Bronchial epithelial cell (primary cell): ENCODE measurements around the gene ACSL6. TPM values are rescaled to one million over a fixed set of nuclear protein-coding genes. Genes with fewer than 3 reads are reported as not detected.

Experiments used
- DNase-seq: peaks from one replicate; pipeline ENCODE4 v3.0.0-alpha.2; 2010; ENCODE audit warnings: low read depth
- FAIRE-seq: peaks from 2 replicates; lab custom pipeline; 2011; peaks lifted over from hg19 to GRCh38; lab: Jason Lieb, UNC
- H3K27me3 ChIP-seq: 2 replicates; pipeline ENCODE4 v1.5.1; 2011; ENCODE audit warnings: low read length; ENCODE audit not compliant: control insufficient read depth, insufficient read depth
- H3K36me3 ChIP-seq: 2 replicates; pipeline ENCODE4 v1.5.1; 2011; ENCODE audit warnings: low read length; ENCODE audit not compliant: control insufficient read depth, insufficient read depth
- H3K4me3 ChIP-seq: 2 replicates; pipeline ENCODE4 v1.5.1; 2011; ENCODE audit warnings: mild to moderate bottlenecking, low read depth, low read length, control low read depth
- total RNA-seq: library from RNA; depleted of rRNA; stranded (reverse); fragments of >200 nt; gene quantifications from 2 replicates; pipeline ENCODE4 v1.2.1, GENCODE V29; 2014
- TF ChIP-seq, protein P1 (sequence below): IDR thresholded peaks from 2 replicates; pipeline ENCODE4 v1.5.1; 2011; ENCODE audit warnings: mild to moderate bottlenecking, moderate library complexity, low read length, control low read depth, inconsistent platforms; ENCODE audit not compliant: insufficient read depth, severe bottlenecking

ACSL6 gene
- total RNA-seq, 1 donor from 2014 or later, result 0.26 TPM

DNA sequence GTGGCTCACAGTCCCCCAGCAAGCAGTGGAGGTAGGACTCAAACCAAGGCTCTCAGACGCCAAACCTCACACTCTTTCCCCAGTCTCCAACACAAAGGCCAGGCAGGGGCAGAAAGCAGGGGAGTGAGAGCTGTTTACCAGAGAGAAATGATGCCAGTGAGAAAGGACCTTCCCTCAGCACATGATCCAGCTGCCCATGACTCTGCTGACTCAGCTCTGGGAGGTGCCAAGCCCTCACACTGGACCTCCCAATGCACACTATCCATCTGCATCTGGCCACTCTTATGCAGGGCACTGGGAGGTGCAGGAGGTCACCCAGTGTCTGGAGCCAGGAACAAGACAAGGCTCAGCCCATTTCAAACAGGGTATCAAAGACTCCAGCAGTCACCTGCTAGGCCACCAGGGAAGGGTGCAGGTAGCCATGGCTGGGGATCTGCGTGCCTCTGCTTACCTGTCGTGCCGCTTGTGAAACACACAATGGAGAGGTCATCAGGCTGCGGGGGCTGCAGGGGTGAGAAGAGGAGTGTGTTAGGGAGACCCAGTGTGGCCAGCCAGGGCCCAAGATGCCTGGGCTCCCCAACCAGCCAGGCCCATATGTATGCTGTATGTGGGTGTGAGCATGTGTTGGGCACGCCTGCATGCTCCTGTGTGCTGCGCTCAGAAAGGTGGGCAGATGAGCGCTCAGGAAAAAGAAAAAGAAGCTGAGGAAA is 26.3 kb downstream of the ACSL6 start:
- Histone ChIP-seq H3K4me3 (no peak overlapping the region), H3K36me3 (no peaks in the 10 kb centered on the region), H3K27me3 (no peaks in the 10 kb centered on the region)
- TF ChIP-seq, protein P1, sequence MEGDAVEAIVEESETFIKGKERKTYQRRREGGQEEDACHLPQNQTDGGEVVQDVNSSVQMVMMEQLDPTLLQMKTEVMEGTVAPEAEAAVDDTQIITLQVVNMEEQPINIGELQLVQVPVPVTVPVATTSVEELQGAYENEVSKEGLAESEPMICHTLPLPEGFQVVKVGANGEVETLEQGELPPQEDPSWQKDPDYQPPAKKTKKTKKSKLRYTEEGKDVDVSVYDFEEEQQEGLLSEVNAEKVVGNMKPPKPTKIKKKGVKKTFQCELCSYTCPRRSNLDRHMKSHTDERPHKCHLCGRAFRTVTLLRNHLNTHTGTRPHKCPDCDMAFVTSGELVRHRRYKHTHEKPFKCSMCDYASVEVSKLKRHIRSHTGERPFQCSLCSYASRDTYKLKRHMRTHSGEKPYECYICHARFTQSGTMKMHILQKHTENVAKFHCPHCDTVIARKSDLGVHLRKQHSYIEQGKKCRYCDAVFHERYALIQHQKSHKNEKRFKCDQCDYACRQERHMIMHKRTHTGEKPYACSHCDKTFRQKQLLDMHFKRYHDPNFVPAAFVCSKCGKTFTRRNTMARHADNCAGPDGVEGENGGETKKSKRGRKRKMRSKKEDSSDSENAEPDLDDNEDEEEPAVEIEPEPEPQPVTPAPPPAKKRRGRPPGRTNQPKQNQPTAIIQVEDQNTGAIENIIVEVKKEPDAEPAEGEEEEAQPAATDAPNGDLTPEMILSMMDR, result no peak
- peak; percentile 36 for FAIRE-seq
- no peak for DNase-seq

DNA sequence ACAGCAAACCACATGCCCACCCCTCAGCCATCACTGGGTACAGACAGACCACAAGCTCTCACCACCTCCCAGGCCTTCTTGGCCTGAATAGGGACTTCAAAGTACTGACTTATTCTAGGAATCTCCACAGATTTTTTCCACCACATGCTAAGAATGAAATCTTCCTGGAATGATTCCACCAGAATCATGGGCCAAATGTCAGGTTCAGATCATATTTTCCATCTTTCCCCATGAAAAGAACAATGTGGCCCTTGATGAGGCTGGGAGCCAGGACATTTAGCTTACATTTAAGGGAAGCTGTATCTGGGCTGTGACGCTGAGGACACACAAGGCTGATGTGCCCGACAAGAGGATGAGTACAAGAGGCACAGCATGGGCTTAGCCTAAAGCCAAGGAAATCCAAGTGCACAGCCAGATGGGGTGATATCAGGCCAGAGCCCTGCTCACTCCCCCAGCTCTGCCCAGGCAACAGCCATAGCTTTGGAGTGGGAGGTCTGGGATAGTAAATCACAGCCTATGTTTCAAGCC is 28.1 kb downstream of the ACSL6 start:
- no peak for FAIRE-seq
- no peak for DNase-seq
- TF ChIP-seq, protein P1, result no peak

GRCh38 chr5:131981516-131981915 is 29.9 kb downstream of the ACSL6 start:
- Histone ChIP-seq H3K4me3 (no peak overlapping the region), H3K36me3 (no peaks in the 10 kb centered on the region), H3K27me3 (no peaks in the 10 kb centered on the region)
- TF ChIP-seq, protein P1, result no peak
- FAIRE-seq (no peak), DNase-seq (peak; percentile 55)

More for the DNA sequence above, 28.1 kb downstream of the ACSL6 start:
- Histone ChIP-seq H3K27me3 (no peaks in the 10 kb centered on the region), H3K4me3 (no peak overlapping the region), H3K36me3 (no peaks in the 10 kb centered on the region)

DNA sequence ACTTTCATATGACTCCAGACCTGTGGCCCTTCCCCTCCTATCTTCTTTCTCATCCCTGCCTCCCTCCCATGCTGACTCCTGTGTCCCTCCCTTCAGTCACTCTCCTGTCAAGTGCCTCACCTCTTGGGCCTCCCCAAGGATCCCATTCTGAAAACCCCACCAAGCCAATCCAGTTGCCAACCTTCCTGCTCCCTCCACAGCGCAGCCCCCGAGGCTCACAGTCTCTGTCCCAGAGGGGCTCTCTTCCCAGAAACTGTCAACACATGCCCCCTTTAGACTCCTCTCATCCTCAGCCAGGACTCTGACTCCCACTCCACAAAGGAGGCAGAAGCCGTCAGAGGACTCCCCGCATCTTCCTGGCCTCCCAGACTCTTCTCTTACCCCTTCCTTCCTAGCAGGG is 30.8 kb downstream of the ACSL6 start:
- no peak for FAIRE-seq
- TF ChIP-seq, protein P1, result no peak
- DNase-seq, result no peak
- Histone ChIP-seq H3K27me3 (no peaks in the 10 kb centered on the region), H3K36me3 (no peaks in the 10 kb centered on the region), H3K4me3 (no peak overlapping the region)

DNA sequence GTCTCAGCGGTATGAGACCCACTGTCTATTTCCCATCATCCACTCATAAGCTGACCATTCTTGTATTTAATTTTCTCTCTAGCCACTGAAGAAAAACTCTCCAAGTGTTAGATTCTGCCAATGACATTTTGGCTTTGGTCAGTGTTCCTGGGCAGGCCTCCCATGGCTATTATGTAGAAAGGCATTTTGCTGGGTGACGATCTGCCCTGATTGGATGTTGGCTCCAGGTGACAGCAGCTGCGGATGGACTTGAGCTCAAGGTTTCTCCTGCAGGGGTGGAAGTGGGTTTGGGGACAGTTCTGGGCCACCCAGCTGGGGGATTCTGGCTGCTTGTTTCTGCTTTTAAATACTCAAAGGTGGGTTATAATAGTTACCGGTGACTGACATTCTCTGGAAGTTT is 31.6 kb downstream of the ACSL6 start:
- Histone ChIP-seq H3K27me3 (no peaks in the 10 kb centered on the region), H3K36me3 (no peaks in the 10 kb centered on the region), H3K4me3 (no peak overlapping the region)
- TF ChIP-seq, protein P1, result no peak
- DNase-seq (no peak), FAIRE-seq (no peak)
